ENCODE data around the gene TPRG1.

DNA sequence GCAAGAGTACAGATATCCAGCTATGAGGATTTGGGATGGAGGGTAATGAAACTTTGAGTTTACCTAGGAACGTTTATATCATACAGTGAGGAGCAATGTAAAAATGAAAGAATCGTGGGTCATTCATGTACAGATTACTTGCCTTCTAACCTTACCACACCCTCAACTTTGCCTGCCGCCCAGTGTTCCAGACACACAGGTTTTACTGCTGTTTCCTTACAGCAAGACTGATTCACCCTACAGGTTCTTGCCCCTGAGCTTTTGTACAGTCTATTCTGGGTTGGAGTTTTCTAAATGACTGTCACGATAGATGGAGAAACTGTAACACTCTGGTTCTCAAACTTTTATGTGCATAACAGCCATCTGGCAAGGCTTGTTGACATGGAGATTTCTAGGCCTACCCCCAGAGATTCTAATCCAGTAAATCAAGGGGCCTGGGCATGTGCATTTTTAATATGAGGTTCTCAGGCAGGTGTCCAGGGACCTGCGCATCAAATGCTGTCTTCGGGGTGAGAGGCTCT, 6.6 kb upstream of the TPRG1 start:
- TF ChIP-seq, protein P1, sequence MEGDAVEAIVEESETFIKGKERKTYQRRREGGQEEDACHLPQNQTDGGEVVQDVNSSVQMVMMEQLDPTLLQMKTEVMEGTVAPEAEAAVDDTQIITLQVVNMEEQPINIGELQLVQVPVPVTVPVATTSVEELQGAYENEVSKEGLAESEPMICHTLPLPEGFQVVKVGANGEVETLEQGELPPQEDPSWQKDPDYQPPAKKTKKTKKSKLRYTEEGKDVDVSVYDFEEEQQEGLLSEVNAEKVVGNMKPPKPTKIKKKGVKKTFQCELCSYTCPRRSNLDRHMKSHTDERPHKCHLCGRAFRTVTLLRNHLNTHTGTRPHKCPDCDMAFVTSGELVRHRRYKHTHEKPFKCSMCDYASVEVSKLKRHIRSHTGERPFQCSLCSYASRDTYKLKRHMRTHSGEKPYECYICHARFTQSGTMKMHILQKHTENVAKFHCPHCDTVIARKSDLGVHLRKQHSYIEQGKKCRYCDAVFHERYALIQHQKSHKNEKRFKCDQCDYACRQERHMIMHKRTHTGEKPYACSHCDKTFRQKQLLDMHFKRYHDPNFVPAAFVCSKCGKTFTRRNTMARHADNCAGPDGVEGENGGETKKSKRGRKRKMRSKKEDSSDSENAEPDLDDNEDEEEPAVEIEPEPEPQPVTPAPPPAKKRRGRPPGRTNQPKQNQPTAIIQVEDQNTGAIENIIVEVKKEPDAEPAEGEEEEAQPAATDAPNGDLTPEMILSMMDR (IDR thresholded peaks at IDR 0.05): no peak
- TF ChIP-seq POLR2A (IDR thresholded peaks at IDR 0.05): no peak

All from Peyer's patch (tissue), 4 donors.